Left ventricle myocardium superior (tissue), 1 donor: ENCODE results near the gene COG5. TPM values are rescaled to one million over a fixed set of nuclear protein-coding genes. Genes with fewer than 3 reads are reported as not detected.
"Not testable (repeated sequence)": the region's sequence is repeated elsewhere in the genome, so short reads cannot be mapped to it uniquely, and the experiment has no call there.

Experiments used
- ATAC-seq: fragments of 200-7000 bp; cut with Tn5 transposase; one replicate; pipeline ENCODE4 v1.9.1; 2020; ENCODE audit warnings: mild to moderate bottlenecking, moderate library complexity
- DNase-seq: peaks from one replicate; pipeline ENCODE4 v3.0.0-alpha.2; 2020
- intact Hi-C: fragments of 100-400 bp; cut with micrococcal nuclease; formaldehyde crosslinking; loops from one replicate; pipeline ENCODE4 v1.11.0; 2022
- total RNA-seq: library from RNA; stranded (reverse); fragmentation: NEBNext Ultra II Directional; extraction: Animal tissue kit (Norgen Biotek cat#: 25700); gene quantifications from one replicate; pipeline ENCODE4 v1.2.1, GENCODE V29; 2021
- donor health status: DM: no; HTN: yes; CAD: no; lungs with severe emphysema.

Gene COG5
- total RNA-seq, 1 donor from 2014 or later: 54.0 TPM

DNA sequence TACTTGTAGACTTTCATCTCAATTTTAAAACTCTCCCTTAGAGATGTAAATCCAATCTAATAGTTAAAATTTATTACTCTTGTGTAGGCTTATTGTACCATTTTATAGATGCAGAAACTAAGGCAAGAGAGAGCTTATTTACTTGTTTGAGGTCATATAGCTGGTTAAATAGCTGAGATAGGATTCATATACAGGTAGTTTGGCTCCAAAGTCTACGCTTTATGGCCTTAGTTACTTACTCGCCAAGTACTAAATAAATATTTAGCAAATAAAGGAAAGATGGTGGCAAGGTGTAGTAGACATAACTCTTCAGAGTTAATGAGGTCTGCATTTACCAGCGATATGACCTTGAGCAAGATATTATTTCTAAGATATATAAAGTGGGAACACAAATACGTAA, 308.1 kb downstream of the COG5 start:
- no peak for DNase-seq
- no peak for ATAC-seq
- intact Hi-C loops: no loop called here

- intact Hi-C loops: no loop called here
- ATAC-seq: peak; percentile 49
- no peak for DNase-seq
Measured at GRCh38 chr7:107254398-107254985, 309.2 kb downstream of the COG5 start.

- DNase-seq (peak; percentile 50), ATAC-seq (peak; percentile 92)
- intact Hi-C loops: no loop called here
Measured at GRCh38 chr7:107253599-107253998, 310.1 kb downstream of the COG5 start.

GRCh38 chr7:107251963-107252362, 311.8 kb downstream of the COG5 start:
- DNase-seq (no peak), ATAC-seq (no peak)
- intact Hi-C loops: no loop called here

DNA sequence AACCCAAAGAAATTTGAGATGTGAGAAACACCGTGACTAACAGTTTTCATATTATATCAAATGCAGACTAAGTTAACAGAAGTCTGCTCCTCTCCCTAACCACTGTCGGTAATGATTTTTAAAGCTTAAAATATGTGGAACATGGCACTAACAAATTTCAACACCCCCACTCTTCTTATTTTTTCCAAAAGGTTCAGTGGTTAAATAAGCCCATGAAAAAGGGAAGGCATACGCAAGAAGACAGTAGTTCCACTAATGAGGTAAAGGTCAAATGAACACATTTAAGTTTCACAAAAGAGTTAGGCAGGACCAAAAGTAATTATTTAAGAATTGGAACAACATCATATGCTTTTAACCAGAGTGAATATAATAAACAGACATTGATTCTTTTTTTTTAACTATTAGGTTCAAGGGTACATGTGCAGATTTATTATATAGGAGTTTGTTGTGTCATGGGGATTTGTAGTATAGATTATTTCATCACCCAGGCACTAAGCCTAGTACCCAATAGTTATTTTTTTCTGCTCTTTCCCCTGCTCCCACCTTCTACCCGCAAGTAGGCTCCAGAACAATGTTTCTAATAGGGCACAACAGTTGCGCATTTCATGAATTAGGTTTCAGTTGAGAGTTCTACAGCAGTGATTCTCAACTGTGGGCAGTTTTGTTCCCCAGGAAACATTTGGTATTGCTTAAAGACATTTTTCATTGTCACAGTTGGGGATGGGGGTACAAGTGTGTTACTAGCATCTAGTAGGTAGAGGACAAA, 315.0 kb downstream of the COG5 start:
- ATAC-seq (no peak), DNase-seq (no peak)
- intact Hi-C loops: no loop called here

GRCh38 chr7:107246836-107247235, 316.9 kb downstream of the COG5 start:
- intact Hi-C loops, DNase-seq, ATAC-seq: not testable (repeated sequence)

DNA sequence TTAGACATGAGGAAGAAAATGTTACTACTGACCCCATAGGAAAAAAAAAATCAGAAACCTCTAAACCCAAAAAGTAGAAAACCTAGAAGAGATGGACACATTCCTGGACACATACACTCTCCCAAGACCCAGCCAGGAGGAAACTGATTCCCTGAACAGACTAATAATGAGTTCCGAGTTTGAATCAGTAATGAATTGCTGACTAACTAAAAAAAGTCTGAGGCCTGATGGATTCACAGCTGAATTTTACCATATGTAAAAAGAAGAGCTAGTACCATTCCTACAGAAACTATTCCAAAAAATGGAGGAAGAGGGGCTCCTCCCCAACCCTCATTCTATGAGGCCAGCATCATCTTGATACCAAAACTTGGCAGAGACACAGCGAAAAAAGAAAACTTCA, 319.1 kb downstream of the COG5 start:
- no peak for ATAC-seq
- intact Hi-C loops: no loop called here
- DNase-seq: no peak

- ATAC-seq: peak; percentile 85
- intact Hi-C loops: no loop called here
- DNase-seq: peak; percentile 65
Measured at GRCh38 chr7:107242267-107242666, 321.5 kb downstream of the COG5 start.

GRCh38 chr7:107237451-107237850, 326.3 kb downstream of the COG5 start:
- DNase-seq: no peak
- peak; percentile 78 for ATAC-seq
- intact Hi-C loops: no loop called here

GRCh38 chr7:107236862-107237261, 326.9 kb downstream of the COG5 start:
- ATAC-seq: no peak
- DNase-seq: no peak
- intact Hi-C loops: no loop called here

DNA sequence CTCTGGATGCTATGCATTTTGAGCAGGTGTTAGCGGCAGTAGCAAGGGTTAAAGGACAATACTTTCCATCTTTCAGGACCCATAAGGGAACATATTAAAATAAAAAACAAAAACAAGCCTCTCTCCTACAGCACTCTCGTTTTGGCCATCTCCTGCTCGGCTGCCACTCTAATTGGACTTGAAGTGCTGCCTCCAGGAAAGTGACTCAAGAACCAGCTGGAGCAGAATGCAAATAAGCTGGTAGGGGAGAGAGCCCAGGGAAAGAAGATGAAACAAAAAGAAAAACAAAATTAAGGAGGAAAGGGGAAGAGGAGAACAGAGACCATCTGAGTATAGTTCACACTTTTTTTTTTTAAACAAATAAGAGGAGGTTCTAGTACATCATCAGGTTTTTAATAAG, 329.3 kb downstream of the COG5 start:
- DNase-seq (no peak), ATAC-seq (no peak)
- intact Hi-C loops: no loop called here

- peak; percentile 46 for ATAC-seq
- intact Hi-C loops: no loop called here
Measured at GRCh38 chr7:107233981-107234380, 329.7 kb downstream of the COG5 start.

DNA sequence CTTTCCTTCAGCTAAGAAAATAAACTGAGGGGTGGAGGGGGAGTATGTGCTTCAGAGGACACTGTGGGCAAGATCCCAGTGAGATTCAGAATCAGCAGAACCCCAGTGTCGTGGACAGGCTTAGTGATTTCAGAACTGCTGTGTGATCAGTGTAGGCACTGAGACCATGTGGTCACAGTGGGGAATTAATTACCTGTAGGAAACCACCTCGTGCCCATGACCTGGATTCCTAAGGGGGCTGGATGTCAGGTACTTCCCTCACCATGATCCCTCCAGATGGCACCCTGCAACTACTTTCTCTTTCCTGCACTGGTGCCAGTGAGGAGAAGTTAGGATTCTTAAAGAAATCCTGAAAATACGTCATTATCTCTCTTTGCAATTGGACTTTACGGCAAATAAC, 330.5 kb downstream of the COG5 start:
- ATAC-seq (peak; percentile 43), DNase-seq (no peak)
- intact Hi-C loops: no loop called here

More at GRCh38 chr7:107233981-107234380, 329.7 kb downstream of the COG5 start:
- no peak for DNase-seq

DNA sequence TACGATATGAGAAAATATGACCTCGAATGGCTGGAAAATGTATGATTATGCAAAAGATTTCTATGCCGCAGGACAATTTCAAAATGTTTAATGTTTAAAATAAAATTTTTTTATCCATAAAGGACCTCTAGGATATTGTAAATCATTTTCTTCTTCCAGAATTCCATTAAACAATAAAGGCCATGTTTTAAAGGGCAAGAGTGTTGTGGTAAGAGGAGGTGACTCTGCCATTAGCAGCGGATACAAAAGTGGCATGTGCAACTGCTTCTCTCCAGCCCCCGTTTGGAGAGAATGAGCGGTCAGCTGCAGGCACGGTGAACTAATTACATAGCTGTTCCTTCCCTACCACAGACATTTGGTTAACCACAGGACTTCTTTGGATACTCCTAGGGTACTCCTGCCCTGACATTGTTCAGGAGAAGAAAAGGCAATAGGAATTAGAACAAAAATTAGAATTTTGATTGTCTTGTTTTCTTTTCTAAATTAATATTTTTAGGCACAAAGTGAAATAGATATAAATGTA, 331.1 kb downstream of the COG5 start:
- ATAC-seq (no peak), DNase-seq (no peak)
- intact Hi-C loops: no loop called here

GRCh38 chr7:107230334-107230733, 333.4 kb downstream of the COG5 start:
- DNase-seq: no peak
- intact Hi-C loops: no loop called here
- no peak for ATAC-seq

- no peak for DNase-seq
- intact Hi-C loops: loop anchor here (10.0 kb wide), 1 partner anchor 47 kb away; no protein-coding TSS in a partner anchor
- no peak for ATAC-seq
Measured at GRCh38 chr7:107228291-107228690, 335.4 kb downstream of the COG5 start.

- ATAC-seq (peak; percentile 4), DNase-seq (no peak)
- intact Hi-C loops: loop anchor here (10.0 kb wide), 1 partner anchor 50 kb away; no protein-coding TSS in a partner anchor
Measured at GRCh38 chr7:107224374-107225223, 339.1 kb downstream of the COG5 start.

- intact Hi-C loops: loop anchor here (10.0 kb wide), 1 partner anchor 54 kb away; no protein-coding TSS in a partner anchor
- ATAC-seq (peak; percentile 90), DNase-seq (peak; percentile 70)
Measured at GRCh38 chr7:107220806-107221205, 342.9 kb downstream of the COG5 start.

DNA sequence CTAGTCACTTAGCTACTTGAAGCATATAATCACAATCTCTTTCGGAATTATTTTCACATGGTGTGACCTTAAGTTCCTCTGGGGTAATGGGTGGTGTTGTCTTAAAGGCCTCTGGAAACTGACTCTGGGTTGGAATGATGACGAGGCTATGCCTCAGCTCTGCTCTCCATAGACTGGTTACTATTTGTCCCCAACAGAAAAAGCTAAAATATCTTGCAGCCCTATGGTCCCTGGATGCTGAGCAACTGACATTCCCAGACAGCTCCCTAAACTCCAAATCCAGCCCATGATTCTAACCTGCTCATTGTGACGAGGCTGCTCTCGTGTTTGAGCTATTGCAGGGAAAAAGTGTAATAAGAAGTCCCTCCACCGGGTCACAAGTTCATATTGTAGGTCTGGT, 343.4 kb downstream of the COG5 start:
- DNase-seq (no peak), ATAC-seq (peak; percentile 81)
- intact Hi-C loops: loop anchor here (10.0 kb wide), 1 partner anchor 54 kb away; no protein-coding TSS in a partner anchor
